ENCODE measurements around the gene SECTM1.

The SECTM1 gene

DNA sequence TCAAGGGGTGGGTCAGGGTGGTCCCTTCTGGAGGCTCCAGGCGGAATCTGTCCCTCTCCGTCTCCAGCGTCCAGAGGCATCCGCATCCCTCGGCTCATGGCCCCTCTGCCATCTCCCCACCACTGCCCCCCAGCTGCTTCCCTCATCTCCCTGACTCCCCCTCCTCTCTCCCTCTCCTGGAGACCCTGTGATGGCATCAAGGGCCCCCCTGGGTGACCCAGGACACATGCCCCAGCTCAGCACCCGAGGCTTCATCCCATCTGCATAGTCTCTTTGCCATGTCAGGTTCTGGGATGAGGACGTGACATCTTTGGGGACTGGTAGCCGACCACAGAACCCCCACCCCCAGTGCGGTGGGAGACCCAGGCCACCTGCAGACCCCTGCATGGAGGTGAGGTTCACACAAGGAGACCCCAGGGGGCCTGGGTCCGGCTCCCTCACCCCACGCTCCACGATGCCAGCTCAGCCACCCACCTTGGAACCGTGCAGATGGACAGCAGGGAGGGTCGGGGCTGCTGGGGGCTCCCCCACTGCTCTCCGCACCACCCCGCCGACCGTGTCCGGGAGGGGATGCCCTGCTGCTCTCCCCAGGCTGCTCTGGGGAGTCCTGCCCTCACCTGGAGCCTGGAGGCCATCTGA lies 3.8 kb downstream of the SECTM1 start:
- DNase-seq (ENCODE audit: low read depth in 4 of 4, low spot score in 1 of 4), result no peak

DNA sequence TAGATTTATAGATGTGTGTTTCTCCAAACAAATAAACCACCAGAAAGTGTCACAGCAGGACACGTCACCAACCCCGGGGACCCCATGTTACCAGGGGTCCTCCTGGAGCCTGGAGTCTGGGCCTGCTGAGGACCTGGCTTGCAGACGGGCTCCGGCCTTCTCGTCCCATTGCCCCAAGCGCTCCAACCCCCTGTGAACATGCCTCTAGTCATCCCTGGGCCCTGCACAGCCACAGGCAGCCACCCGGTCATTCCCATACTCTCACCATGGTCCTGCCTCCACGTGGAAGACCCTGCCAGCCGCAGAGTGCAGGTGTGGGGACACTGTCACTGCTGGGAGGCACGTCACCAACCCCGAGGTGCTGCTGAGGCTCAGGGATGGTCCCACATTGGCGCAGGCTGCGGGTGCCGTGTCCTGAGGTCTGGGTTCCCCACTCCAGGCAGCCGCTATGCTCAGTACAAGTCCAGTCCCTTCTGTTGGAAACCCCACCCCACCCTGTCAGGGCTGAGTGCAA lies 4.5 kb downstream of the SECTM1 start:
- DNase-seq (ENCODE audit: low read depth in 4 of 4, low spot score in 1 of 4), result no peak

DNA sequence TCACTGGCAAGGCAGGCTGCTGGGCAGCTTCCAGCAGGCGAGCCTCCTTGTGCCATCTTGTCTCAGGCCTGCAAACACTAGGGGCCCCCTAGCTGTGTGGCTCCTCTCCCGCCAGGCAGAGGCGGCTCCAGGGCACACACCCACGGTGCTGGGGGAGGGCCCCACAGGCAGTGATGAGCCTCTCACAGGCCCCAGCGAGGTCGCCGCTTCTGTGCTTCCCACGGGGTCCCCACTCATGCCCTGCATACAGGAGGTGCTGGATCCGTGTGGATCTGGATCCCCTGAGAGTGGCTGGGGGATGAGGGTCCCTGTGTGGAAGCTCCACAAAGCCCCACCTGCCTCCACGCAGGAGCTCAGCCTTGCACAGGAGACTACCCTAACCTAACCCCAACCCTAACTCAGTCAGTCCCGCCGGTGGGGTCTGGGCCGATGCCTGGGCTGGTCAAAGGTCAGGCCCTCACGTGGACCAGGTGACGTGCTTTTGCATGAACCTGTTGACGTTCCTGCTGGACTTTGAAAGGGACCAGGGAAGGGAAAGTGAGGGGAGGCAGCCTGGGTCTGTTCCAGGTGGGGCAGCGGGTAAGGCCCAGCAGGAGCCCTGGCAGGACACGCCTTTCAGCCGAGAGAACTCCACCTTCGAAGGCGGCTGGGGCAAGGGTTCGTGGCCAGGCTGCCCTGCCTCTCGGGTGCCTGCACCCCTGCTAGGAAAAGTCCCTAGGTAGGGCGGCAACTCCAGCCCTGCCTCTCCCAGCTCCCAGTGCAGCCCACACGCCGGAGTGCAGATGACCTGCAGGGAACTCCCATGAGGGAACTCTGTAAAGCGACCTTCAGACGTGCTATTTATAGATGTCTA lies 5.2 kb downstream of the SECTM1 start:
- DNase-seq (ENCODE audit: low read depth in 4 of 4, low spot score in 1 of 4), result no peak

DNA sequence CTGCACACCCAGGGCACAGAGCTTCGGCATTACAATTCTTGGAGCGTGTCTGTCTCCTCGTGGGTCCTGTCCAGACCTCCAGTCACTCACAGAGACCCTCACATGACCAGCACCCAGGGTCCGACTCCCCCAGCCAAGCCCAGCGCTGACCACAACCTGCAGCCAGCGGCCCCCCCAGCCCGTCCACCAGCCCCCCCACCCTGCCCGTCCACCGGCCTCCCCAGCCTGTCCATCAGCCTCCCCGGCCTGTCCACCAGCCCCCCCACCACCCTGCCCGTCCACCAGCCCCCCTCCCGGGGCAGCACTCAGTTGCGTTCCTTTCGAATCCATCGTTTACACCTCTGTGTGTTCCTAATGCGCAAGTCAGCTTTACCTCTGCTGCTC lies 5.8 kb downstream of the SECTM1 start:
- DNase-seq (ENCODE audit: low read depth in 4 of 4, low spot score in 1 of 4), result no peak

DNA sequence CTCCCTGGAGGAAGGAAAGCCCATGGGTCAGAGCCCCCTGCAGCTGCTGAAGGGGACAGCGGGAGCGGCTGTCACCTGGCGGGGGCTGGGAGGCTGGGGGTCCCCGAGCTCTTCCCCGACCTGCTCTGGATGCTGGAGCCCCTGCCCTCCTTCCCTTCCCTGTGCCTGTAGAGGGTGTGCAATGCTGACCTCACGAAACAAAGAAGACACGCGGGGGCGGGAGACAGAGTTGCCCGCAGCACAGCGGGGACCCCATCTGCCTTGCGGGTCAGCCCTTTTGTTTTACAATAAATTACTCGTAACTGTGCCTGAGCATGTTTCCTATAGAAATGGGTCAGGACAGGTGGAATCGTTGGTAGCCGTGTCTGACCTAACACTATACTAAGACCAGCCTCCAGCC lies 6.3 kb downstream of the SECTM1 start:
- DNase-seq (ENCODE audit: low read depth in 4 of 4, low spot score in 1 of 4), result no peak

DNA sequence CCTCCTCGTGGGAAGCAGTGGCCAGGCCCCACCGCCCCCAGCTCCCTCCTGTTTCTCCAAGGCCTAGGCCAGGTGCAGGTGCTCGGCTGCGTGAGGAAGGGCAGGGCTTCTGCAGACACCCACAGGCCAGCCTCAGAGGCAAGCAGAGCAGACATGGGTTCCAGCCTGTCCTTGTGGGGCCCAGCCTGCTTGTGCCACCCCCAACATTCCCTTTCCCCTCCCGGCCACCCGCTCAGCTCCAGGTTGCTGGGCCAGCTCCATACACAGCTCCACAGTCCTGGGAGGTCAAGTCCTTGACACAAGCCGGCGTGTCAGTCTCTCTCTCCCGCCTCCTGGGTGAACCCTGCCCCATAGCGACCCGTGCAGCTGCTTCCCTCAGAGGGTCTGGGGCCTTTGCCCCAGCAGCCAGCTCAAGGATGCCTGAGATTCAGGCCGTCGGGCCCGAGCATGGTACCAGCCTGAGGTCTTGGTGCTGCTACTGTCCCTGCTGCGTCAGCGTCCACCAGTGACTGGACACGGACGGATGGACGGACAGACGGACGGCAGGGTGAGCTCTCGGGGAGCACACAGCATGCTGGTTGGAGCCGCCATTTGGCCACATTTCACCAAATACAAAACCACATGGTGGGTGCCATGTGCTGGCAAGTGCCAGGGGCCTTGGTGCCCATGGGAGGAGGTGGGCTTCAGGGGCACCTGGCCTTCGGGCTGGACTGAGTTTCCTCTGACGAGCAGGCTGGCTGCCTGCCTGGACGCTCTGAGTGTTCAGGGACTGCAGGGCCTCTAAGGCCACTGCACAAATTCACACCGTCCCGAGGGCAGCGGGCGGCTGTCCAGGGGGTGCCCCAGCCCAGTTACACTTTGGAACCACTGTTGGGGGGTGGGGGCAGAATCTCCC lies 8.0 kb downstream of the SECTM1 start:
- DNase-seq (ENCODE audit: low read depth in 4 of 4, low spot score in 1 of 4), result no peak

DNA sequence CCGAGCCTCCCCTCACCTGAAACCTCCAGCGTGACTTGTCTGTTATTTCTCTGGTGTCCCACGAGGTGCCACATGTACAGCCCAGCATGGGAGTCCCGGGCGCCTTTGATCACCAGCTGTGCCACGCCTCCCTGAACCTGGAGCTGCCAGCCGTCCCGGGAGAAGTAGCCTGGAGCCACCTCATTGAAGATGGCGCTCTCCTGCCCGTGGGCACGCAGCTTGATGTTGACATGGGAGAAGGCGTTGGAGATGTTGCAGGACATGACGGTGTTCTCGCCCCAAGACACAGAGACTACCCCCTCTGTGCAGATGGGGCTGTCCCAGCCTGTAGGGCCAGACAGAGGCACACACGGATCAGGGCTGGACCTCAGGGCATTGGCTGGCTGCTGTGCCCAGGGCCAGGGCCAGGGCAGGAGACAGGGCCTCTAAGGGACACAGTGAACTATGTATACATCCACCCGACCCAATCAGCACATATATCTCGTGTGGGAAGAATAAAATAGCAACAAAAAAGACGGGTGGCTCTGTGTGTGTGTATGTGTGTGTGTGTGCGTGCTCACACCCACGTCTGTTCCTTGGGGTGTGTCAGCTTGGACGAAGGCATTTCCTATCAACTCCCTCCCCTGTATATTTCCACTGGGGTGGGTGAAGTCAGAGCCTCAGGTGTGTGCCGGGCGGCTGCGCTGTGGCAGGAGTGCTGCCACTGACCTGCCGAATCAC lies 8.8 kb downstream of the SECTM1 start:
- DNase-seq (ENCODE audit: low read depth in 4 of 4, low spot score in 1 of 4), result no peak

DNA sequence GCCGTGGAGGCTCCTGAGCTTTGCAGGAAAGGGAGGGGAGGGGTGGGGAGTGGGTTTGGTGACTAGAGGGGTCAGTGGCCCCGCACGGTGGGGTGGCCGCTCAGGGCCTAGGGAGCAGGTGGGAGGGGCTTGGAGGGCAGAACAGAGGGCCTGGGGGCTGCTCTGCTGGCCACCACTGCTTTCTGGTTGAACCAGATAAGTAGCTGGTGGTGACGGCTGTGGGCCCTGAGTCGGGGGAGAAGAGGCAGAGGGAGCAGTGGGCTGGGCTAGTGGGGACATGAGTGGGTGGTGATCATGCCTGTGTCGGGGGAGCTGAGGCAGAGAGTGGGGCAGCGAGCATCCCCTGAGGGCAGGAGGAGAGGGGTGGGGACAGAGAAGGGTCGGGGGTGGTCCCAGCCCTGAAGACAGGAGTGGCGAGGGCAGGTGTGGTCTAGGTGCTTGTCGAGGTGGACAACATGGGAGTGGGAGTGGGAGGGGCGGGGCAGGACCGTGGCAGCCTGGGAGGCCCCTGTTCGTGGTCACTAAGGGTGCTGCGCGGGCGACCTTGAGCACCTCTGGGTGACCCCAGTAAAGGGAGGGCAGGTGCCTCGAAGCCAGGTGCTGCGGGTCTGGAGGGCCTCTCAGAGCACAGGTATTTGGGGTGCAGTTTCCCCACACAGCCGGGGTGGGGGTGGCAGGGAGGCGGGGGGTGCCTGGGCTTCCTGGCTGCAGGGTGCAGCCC lies 9.9 kb downstream of the SECTM1 start:
- no peak for DNase-seq (ENCODE audit: low read depth in 4 of 4, low spot score in 1 of 4)

DNA sequence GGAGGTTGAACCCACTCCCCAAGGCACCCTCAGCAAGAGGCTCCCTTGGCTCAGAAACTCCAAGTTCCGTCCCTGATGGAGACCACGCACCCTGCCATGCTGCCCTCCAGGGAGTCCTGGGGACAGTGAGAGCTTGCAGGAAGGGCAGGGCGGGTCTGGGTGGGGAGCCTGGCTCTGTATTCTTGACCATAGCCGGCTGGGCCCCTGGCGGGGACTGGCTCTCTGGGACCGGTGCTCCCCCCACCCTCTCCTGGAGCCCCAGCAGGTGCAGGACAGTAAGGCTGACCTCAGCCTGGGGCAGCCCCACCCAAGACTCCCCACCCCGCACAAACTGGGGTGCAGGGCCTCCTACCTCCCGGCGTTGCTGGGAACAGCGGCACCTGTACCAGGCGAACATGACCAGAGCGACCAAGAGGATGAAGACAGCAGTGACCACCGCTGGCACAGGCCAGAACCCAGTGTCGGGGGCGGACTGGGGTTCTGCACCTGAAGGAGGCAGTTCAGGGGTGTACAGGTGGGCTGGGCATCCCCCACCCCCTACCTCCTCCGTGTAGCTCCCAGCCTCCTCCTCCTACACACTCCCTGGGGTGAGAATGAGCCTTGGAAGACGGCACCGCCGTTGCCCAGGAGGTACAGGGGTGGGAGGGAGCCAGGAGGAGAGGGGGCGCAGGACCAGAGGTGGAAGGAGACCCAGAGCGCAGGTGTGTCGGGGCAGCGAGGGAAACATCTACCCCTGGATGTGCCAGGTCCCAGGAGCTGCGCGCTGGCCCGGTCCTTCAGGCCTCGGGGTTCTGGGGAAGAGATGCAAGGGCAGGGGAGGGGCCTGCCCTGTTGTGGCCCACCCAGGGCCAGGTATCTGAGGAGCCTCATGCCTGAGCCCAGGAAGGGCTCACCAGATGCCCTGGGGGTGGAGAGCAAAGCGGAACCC lies 10.8 kb downstream of the SECTM1 start:
- no peak for DNase-seq (ENCODE audit: low read depth in 4 of 4, low spot score in 1 of 4)

DNA sequence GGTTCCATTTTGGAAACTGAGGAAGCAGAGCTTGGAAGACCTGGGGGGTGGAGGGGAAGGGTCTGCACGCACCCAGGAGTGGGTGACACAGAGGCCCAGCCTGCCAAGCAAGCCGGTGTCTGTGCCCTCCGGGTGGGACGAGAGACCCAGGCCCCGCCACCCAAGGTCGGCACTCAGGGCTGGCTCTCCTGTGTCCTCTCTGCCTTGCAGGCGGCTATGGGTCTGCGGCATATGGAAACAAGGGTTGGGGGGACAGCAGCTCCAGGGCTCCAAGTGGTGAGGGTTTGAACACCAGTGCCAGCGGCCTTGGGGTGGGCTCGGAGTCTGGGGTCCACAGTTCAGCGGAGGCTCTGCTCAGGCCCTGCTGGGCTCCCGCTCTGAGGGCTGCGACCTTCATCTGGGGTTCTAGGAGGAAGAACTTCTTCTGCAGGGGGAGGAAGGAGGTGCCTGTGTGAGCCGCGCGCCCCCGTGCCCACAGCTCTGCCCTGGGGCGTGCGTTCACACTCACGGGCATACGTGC lies 11.6 kb downstream of the SECTM1 start:
- no peak for DNase-seq (ENCODE audit: low read depth in 4 of 4, low spot score in 1 of 4)

DNA sequence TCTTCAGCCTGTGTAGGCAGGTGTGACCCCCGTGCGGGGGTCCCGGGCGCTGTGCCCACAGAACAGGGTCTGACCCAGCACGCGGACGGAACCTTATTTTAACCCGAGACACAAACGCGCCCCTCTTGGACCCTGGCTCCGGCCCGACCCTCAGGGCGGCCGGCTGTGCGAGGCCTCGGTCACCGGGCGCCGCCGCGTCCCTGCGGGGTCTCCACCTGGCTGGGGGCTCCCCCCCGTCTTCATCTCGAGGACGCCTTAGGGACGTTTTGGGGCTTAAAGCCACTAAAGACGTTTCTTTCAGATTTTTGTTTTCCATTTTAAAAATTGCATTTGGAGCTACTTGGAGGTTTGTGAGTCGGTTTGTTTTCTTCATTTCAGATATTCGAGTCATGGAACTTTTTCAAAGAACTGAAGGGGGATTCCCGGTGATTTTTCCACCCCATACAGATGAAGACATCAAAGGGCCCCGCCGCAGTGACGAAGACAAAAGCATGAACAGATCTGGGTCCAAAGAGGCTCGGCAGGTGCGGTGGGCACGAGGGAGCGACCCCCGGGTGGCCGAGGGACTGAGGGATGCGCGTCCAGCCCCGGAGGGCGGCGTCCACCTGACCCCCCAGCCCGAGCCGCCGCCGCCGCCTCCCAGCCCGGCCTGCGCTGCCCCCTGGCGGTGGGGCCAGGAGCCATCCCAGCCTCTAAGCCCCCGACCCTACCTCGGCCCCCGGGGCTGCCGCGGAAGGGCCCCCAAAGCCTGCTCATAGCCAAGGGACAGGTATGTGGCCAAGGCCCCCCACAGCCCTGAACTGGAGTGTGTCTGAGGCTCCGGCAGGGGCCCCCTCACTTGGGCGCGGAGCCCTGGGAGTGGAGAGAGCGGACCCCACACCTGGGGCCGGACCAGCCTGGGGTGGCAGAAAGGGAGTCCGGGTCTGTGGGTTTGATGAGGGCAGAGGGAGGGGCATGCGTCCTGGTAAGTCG lies 12.3 kb downstream of the SECTM1 start:
- DNase-seq (ENCODE audit: low read depth in 4 of 4, low spot score in 1 of 4), result peak in 3 of 4 experiments; percentile 63 to 79 (median 74)

DNA sequence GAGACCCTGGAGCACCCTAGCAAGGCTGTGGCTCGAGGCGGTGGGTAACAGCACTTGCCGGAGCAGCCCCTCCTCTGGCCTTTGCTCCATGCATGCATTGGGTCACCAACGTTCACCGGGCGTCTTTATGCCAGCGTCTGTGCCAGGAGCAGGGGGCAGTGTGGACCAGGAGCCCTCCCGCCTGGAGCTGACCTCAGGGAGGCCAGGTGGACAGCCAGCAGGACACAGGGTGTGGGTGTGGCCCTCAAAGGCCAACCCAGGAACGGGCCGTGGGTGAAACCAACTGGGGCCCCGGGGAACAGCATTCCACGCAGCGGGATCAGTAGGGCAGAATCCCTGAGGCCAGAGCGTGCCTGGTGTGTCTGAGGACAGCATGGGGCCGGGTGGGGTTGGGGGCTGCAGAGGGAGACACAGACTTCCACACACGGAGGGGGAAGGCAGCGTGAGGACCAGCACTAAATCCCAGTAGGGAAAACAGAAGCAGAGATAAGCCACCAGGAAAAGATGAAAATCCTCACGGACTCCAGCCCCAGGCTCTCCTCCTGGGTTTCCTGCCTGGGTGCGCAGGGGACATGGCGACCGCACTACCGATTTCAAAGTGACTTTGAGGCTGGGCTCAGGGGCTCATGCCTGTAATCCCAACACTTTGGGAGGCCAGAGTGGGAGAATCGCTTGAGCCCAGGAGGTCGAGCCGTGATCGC lies 13.3 kb downstream of the SECTM1 start:
- no peak for DNase-seq (ENCODE audit: low read depth in 4 of 4, low spot score in 1 of 4)

DNA sequence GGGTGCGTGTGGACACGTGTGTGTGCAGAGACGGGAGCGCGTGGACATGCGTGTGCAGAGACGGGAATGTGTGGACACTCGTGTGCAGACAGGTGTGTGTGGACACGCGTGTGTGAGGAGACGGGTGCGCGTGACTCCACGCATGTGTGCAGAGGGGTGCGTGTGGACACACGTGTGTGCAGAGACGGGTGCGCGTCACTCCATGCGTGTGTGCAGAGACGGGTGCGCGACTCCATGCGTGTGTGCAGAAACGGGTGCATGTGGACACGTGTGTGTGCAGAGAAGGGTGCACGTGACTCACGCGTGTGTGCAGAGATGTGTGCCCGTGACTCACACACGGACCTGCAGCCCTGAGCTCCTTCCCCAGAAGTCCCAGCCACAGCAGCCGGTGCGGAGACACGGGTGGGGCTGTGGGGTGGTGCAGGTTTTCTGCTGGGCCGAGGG lies 13.9 kb downstream of the SECTM1 start:
- no peak for DNase-seq (ENCODE audit: low read depth in 4 of 4, low spot score in 1 of 4)

DNA sequence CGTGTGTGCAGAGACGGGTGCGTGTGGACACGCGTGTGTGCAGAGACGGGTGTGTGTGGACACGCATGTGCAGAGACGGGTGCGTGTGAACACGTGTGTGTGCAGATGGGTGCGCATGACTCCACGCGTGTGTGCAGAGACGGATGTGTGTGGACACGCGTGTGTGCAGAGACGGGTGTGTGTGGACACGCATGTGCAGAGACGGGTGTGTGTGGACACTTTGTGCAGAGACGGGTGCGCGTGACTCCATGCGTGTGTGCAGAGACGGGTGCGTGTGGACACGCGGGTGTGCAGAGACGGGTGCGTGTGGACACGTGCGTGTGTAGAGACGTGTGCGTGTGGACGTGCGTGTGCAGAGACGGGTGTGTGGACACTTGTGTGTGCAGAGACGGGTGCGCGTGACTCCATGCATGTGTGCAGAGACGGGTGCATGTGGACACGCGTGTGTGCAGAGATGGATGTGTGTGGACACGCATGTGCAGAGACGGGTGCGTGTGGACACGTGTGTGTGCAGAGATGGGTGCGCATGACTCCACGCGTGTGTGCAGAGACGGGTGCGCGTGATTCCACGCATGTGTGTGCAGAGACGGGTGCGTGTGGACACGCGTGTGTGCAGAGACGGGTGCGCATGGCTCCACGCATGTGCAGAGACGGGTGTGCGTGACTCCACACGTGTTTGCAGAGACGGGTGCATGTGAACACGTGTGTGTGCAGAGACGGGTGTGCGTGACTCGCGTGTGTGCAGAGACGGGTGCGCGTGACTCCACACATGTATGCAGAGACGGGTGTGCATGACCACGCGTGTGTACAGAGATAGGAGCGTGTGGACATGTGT lies 14.6 kb downstream of the SECTM1 start:
- no peak for DNase-seq (ENCODE audit: low read depth in 4 of 4, low spot score in 1 of 4)

DNA sequence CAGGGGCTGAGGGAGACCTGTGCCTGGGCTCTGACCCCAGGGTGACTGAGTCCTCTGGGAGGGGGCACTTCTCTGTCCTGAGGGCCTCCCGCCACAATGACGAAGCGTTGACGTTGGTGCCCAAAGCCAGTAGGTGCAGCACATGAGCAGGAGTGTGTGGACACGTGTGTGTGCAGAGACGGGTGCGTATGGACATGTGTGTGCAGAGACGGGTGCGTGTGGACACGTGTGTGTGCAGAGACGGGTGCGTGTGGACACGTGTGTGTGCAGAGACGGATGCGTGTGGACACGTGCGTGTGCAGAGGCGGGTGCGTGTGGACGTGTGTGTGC lies 15.4 kb downstream of the SECTM1 start:
- DNase-seq (ENCODE audit: low read depth in 4 of 4, low spot score in 1 of 4), result no peak
